GM18526 (cell line): Measurements from ENCODE around the gene CDK6.

Experiments used
- POLR2A ChIP-seq: IDR thresholded peaks from 3 replicates; pipeline ENCODE4 v1.6.1; 2011; ENCODE audit not compliant: insufficient read length; ENCODE audit errors: extremely low read depth

Gene CDK6

GRCh38 chr7:92560602-92561001 lies 275.8 kb downstream of the CDK6 start:
- no peak for TF ChIP-seq POLR2A

- TF ChIP-seq POLR2A = no peak
These were observed 278.5 kb downstream of the CDK6 start for GRCh38 chr7:92557808-92558362.

- no peak for TF ChIP-seq POLR2A
These were observed 279.1 kb downstream of the CDK6 start for GRCh38 chr7:92557249-92557648.
